Small intestine (tissue), 7 donors: Measurements from ENCODE around the gene SLC45A2. TPM values are rescaled to one million over a fixed set of nuclear protein-coding genes. Genes with fewer than 3 reads are reported as not detected.

Source experiments
- DNase-seq, 2 donors: peaks; one replicate each; pipeline versions ENCODE4 v3.0.0 to v3.0.0-alpha.2; 2013
- FAIRE-seq: peaks from 2 replicates; lab custom pipeline; 2012; peaks lifted over from hg19 to GRCh38; lab: Jason Lieb, UNC
- H3K27ac ChIP-seq, 3 donors: one replicate each; pipeline ENCODE4 v1.5.1; 2013; ENCODE audit warnings: low read length in 2 of 3, mild to moderate bottlenecking in 2 of 3, control low read depth in 1 of 3, inconsistent platforms in 1 of 3, low read depth in 1 of 3, moderate library complexity in 1 of 3
- H3K27me3 ChIP-seq, 3 donors: one replicate each; pipeline ENCODE4 v1.6.1; 2013; ENCODE audit warnings: low read length in 3 of 3, inconsistent platforms in 1 of 3; ENCODE audit not compliant: control insufficient read depth in 3 of 3, insufficient read depth in 3 of 3
- H3K36me3 ChIP-seq, 3 donors: one replicate each; pipeline ENCODE4 v1.6.1; 2013; ENCODE audit warnings: low read length in 3 of 3, inconsistent platforms in 1 of 3, low read depth in 1 of 3, mild to moderate bottlenecking in 1 of 3, moderate library complexity in 1 of 3; ENCODE audit not compliant: control insufficient read depth in 3 of 3, insufficient read depth in 2 of 3
- H3K4me1 ChIP-seq, 3 donors: one replicate each; pipeline ENCODE4 v1.6.1; 2013; ENCODE audit warnings: low read length in 2 of 3, inconsistent platforms in 1 of 3, low read depth in 1 of 3, mild to moderate bottlenecking in 1 of 3, moderate library complexity in 1 of 3; ENCODE audit not compliant: control insufficient read depth in 3 of 3, insufficient read depth in 2 of 3
- H3K4me3 ChIP-seq, 3 donors: one replicate each; pipeline ENCODE4 v1.5.1; 2013; ENCODE audit warnings: low read length in 3 of 3, control low read depth in 1 of 3, inconsistent platforms in 1 of 3, low read depth in 1 of 3, mild to moderate bottlenecking in 1 of 3, moderate library complexity in 1 of 3
- H3K9me3 ChIP-seq, 2 donors: one replicate each; pipeline ENCODE4 v1.6.1; 2013; ENCODE audit warnings: low read depth in 1 of 2, low read length in 1 of 2; ENCODE audit not compliant: control insufficient read depth in 2 of 2, insufficient read depth in 1 of 2
- WGBS, 3 donors: extraction: QIAGEN DNeasy Blood & Tissue Kit; methylation state at CpG; one replicate each; pipeline ENCODE4 v1.1.7; 2013; 5-methylcytosine and 5-hydroxymethylcytosine counted together
- polyA plus RNA-seq, 4 donors: library from polyadenylated mRNA; stranded (reverse) in 3 of 4; unstranded in 1 of 4; fragments of 200-250 nt in 3 of 4; fragments of 120-200 nt in 1 of 4; gene quantifications; one replicate each; pipeline versions ENCODE4 v1.2.1 to v1.2.3, GENCODE V29; 2013
- donor health status: healthy with polysubstance abuse.
- donor health status: control.
- donor health status: control.
- donor health status: Bipolar disorder and iron deficiency.
- donor health status: healthy.

The SLC45A2 gene
- polyA plus RNA-seq, 4 donors, result 0.27 TPM; not detected in 3

GRCh38 chr5:34005681-34006080, 21.2 kb upstream of the SLC45A2 start:
- no peaks in the 10 kb centered on the region for H3K27me3 ChIP-seq
- peaks cover 0 to 21% (median 3%) of the 10 kb centered on the region in 3 donors for H3K4me1 ChIP-seq
- H3K36me3 ChIP-seq, result peaks cover 0 to 23% (median 6%) of the 10 kb centered on the region in 3 donors
- DNase-seq, result no peak
- FAIRE-seq, result no peak
- H3K9me3 ChIP-seq, result no peaks in the 10 kb centered on the region
- H3K27ac ChIP-seq, result no peak overlapping the region
- WGBS, 3 donors, result 91 to 98% (median 95%) methylated on average over 4 of the region's 4 CpGs
- no peak overlapping the region for H3K4me3 ChIP-seq

- Histone ChIP-seq H3K27me3 (no peaks in the 10 kb centered on the region), H3K27ac (no peak overlapping the region), H3K36me3 (peaks cover 0 to 23% (median 6%) of the 10 kb centered on the region in 3 donors), H3K4me3 (no peak overlapping the region), H3K4me1 (peaks cover 0 to 21% (median 3%) of the 10 kb centered on the region in 3 donors), H3K9me3 (no peaks in the 10 kb centered on the region)
- DNase-seq, result no peak
- WGBS, 3 donors, result 82 to 94% (median 90%) methylated on average over 4 of the region's 4 CpGs
- no peak for FAIRE-seq
These were observed 20.7 kb upstream of the SLC45A2 start for GRCh38 chr5:34005211-34005610.

GRCh38 chr5:34003941-34004340, 19.4 kb upstream of the SLC45A2 start:
- Histone ChIP-seq H3K36me3 (peaks cover 0 to 23% (median 6%) of the 10 kb centered on the region in 3 donors), H3K4me3 (no peak overlapping the region), H3K27me3 (no peaks in the 10 kb centered on the region), H3K27ac (no peak overlapping the region), H3K4me1 (peaks cover 0 to 17% (median 3%) of the 10 kb centered on the region in 3 donors), H3K9me3 (no peaks in the 10 kb centered on the region)
- DNase-seq, result no peak
- WGBS, 3 donors, result 93 to 94% (median 93%) methylated on average over 4 of the region's 4 CpGs
- FAIRE-seq, result no peak

- no peak overlapping the region for H3K4me3 ChIP-seq
- no peak overlapping the region for H3K27ac ChIP-seq
- FAIRE-seq, result no peak
- H3K27me3 ChIP-seq, result no peaks in the 10 kb centered on the region
- H3K36me3 ChIP-seq, result peaks cover 2 to 26% (median 6%) of the 10 kb centered on the region in 3 donors
- DNase-seq, result no peak
- no peaks in the 10 kb centered on the region for H3K9me3 ChIP-seq
- 97 to 98% (median 98%) methylated on average over 10 of the region's 10 CpGs for WGBS, 3 donors
- H3K4me1 ChIP-seq, result peaks cover 0 to 14% (median 3%) of the 10 kb centered on the region in 3 donors
These were observed 18.3 kb upstream of the SLC45A2 start for GRCh38 chr5:34002629-34003328.

GRCh38 chr5:34001241-34001841, 16.8 kb upstream of the SLC45A2 start:
- Histone ChIP-seq H3K9me3 (no peaks in the 10 kb centered on the region), H3K4me1 (peaks cover 0 to 18% (median 0%) of the 10 kb centered on the region in 3 donors), H3K36me3 (peaks cover 2 to 33% (median 6%) of the 10 kb centered on the region in 3 donors), H3K27ac (peak overlapping the region in 2 of 3 donors; percentile 27 to 35), H3K4me3 (no peak overlapping the region), H3K27me3 (no peaks in the 10 kb centered on the region)
- no peak for FAIRE-seq
- 70 to 83% (median 81%) methylated on average over 10 of the region's 10 CpGs for WGBS, 3 donors
- peak; percentile 16 to 83 for DNase-seq

GRCh38 chr5:33999978-34000377, 15.5 kb upstream of the SLC45A2 start:
- no peaks in the 10 kb centered on the region for H3K9me3 ChIP-seq
- 97 to 98% (median 97%) methylated on average over 4 of the region's 4 CpGs for WGBS, 3 donors
- FAIRE-seq, result no peak
- no peak overlapping the region for H3K4me3 ChIP-seq
- DNase-seq, result no peak
- no peaks in the 10 kb centered on the region for H3K27me3 ChIP-seq
- peaks cover 0 to 10% (median 0%) of the 10 kb centered on the region in 3 donors for H3K4me1 ChIP-seq
- peaks cover 2 to 38% (median 8%) of the 10 kb centered on the region in 3 donors for H3K36me3 ChIP-seq
- no peak overlapping the region for H3K27ac ChIP-seq

GRCh38 chr5:33997331-33997983, 13.0 kb upstream of the SLC45A2 start:
- peaks cover 2 to 32% (median 5%) of the 10 kb centered on the region in 3 donors for H3K36me3 ChIP-seq

GRCh38 chr5:33995865-33996264, 11.4 kb upstream of the SLC45A2 start:
- FAIRE-seq (no peak), DNase-seq (no peak)
- peaks cover 2 to 27% (median 5%) of the 10 kb centered on the region in 3 donors for H3K36me3 ChIP-seq

More at GRCh38 chr5:33997331-33997983, 13.0 kb upstream of the SLC45A2 start:
- no peak overlapping the region for H3K27ac ChIP-seq
- no peak overlapping the region for H3K4me3 ChIP-seq
- FAIRE-seq (no peak), DNase-seq (peak; percentile 66 to 67)
- H3K27me3 ChIP-seq, result no peaks in the 10 kb centered on the region
- H3K4me1 ChIP-seq, result peaks cover 0 to 10% (median 0%) of the 10 kb centered on the region in 3 donors
- WGBS, 3 donors, result 37 to 45% (median 38%) methylated on average over 6 of the region's 6 CpGs
- H3K9me3 ChIP-seq, result no peaks in the 10 kb centered on the region

More at GRCh38 chr5:33995865-33996264, 11.4 kb upstream of the SLC45A2 start:
- H3K9me3 ChIP-seq, result no peaks in the 10 kb centered on the region
- 57 to 75% (median 73%) methylated on average over 2 of the region's 2 CpGs for WGBS, 3 donors
- H3K4me1 ChIP-seq, result peaks cover 0 to 5% (median 0%) of the 10 kb centered on the region in 3 donors
- no peak overlapping the region for H3K4me3 ChIP-seq
- no peak overlapping the region for H3K27ac ChIP-seq
- H3K27me3 ChIP-seq, result no peaks in the 10 kb centered on the region
